ENCODE results near the gene ODAD3. TPM values are rescaled to one million over a fixed set of nuclear protein-coding genes. Genes with fewer than 3 reads are reported as not detected.
"Not testable (repeated sequence)": the region's sequence is repeated elsewhere in the genome, so short reads cannot be mapped to it uniquely, and the experiment has no call there.

The ODAD3 gene
- total RNA-seq, 1 donor from 2014 or later: 0.15 TPM

- H3K27me3 Mint-ChIP-seq (ENCODE audit: low read depth): peaks cover 4% of the 10 kb centered on the region
- no peaks in the 10 kb centered on the region for H3K36me3 Mint-ChIP-seq (ENCODE audit: low read depth)
Observed at GRCh38 chr19:11457115-11457514, 22.2 kb upstream of the ODAD3 start.

GRCh38 chr19:11456659-11457058, 21.7 kb upstream of the ODAD3 start:
- Mint-ChIP-seq H3K27ac (ENCODE audit: unreplicated experiment) (no peak overlapping the region), H3K9me3 (ENCODE audit: low read depth) (no peaks in the 10 kb centered on the region), H3K36me3 (ENCODE audit: low read depth) (no peaks in the 10 kb centered on the region), H3K4me3 (ENCODE audit: unreplicated experiment) (no peak overlapping the region), H3K27me3 (ENCODE audit: low read depth) (peaks cover 4% of the 10 kb centered on the region), H3K4me1 (ENCODE audit: low read depth) (peaks cover 5% of the 10 kb centered on the region)
- TF ChIP-seq CTCF (IDR thresholded peaks at IDR 0.05): no peak
- no peak for DNase-seq (ENCODE audit: low spot score)

More at GRCh38 chr19:11457115-11457514, 22.2 kb upstream of the ODAD3 start:
- Mint-ChIP-seq H3K27ac (ENCODE audit: unreplicated experiment) (no peak overlapping the region), H3K4me1 (ENCODE audit: low read depth) (peaks cover 4% of the 10 kb centered on the region), H3K4me3 (ENCODE audit: unreplicated experiment) (no peak overlapping the region), H3K9me3 (ENCODE audit: low read depth) (no peaks in the 10 kb centered on the region)
- no peak for TF ChIP-seq CTCF (IDR thresholded peaks at IDR 0.05)
- no peak for DNase-seq (ENCODE audit: low spot score)

- not testable (repeated sequence) for H3K36me3 Mint-ChIP-seq (ENCODE audit: low read depth); H3K27me3 Mint-ChIP-seq (ENCODE audit: low read depth); DNase-seq (ENCODE audit: low spot score); H3K4me1 Mint-ChIP-seq (ENCODE audit: low read depth); H3K4me3 Mint-ChIP-seq (ENCODE audit: unreplicated experiment); H3K9me3 Mint-ChIP-seq (ENCODE audit: low read depth); H3K27ac Mint-ChIP-seq (ENCODE audit: unreplicated experiment)
Observed at GRCh38 chr19:11455233-11455554, 20.3 kb upstream of the ODAD3 start.

GRCh38 chr19:11453468-11454341, 18.8 kb upstream of the ODAD3 start:
- H3K9me3 Mint-ChIP-seq (ENCODE audit: low read depth): no peaks in the 10 kb centered on the region
- peak; percentile 56 for TF ChIP-seq CTCF (IDR thresholded peaks at IDR 0.05)
- H3K27ac Mint-ChIP-seq (ENCODE audit: unreplicated experiment): no peak overlapping the region
- DNase-seq (ENCODE audit: low spot score): no peak
- peaks cover 5% of the 10 kb centered on the region for H3K4me1 Mint-ChIP-seq (ENCODE audit: low read depth)
- no peaks in the 10 kb centered on the region for H3K27me3 Mint-ChIP-seq (ENCODE audit: low read depth)
- H3K36me3 Mint-ChIP-seq (ENCODE audit: low read depth): peaks cover 5% of the 10 kb centered on the region
- H3K4me3 Mint-ChIP-seq (ENCODE audit: unreplicated experiment): no peak overlapping the region

GRCh38 chr19:11452620-11453310, 17.8 kb upstream of the ODAD3 start:
- Mint-ChIP-seq H3K27me3 (ENCODE audit: low read depth) (no peaks in the 10 kb centered on the region), H3K36me3 (ENCODE audit: low read depth) (peaks cover 6% of the 10 kb centered on the region), H3K27ac (ENCODE audit: unreplicated experiment) (no peak overlapping the region), H3K4me1 (ENCODE audit: low read depth) (peaks cover 5% of the 10 kb centered on the region), H3K9me3 (ENCODE audit: low read depth) (no peaks in the 10 kb centered on the region), H3K4me3 (ENCODE audit: unreplicated experiment) (no peak overlapping the region)
- no peak for DNase-seq (ENCODE audit: low spot score)
- peak; percentile 26 for TF ChIP-seq CTCF (IDR thresholded peaks at IDR 0.05)

All from chondrocyte (in vitro differentiated cells).